ENCODE data around the gene SEMA6A.

- TF ChIP-seq CHD2 (IDR thresholded peaks at IDR 0.05; ENCODE audit: borderline replicate concordance, low read depth, low read length) (no peak), CTCF (IDR thresholded peaks at IDR 0.05 in 2 of 3, conservative IDR thresholded peaks at IDR 0.05 in 1 of 3; ENCODE audit: control insufficient read depth in 2 of 3, extremely low read depth in 1 of 3, insufficient read depth in 1 of 3, low read depth in 3 of 3, low read length in 3 of 3) (no peak), CHD4 (IDR thresholded peaks at IDR 0.05) (no peak), RFX5 (IDR thresholded peaks at IDR 0.05; ENCODE audit: low read depth, low read length) (no peak), RAD21 (IDR thresholded peaks at IDR 0.05; ENCODE audit: insufficient read depth, low read depth, low read length) (no peak)
Observed at GRCh38 chr5:116419258-116419657, 155.4 kb downstream of the SEMA6A start.
